H9 (cell line): ENCODE results near the gene ITPR2. TPM values are rescaled to one million over a fixed set of nuclear protein-coding genes. Genes with fewer than 3 reads are reported as not detected.
A peak's percentile ranks its signal among the peaks of the same experiment; 100 is the strongest.

Source experiments
- DNase-seq: peaks from one replicate; pipeline ENCODE4 v3.0.0-alpha.2; 2017
- H2AFZ ChIP-seq: one replicate; pipeline ENCODE4 v1.6.1; 2013; ENCODE audit warnings: mild to moderate bottlenecking, low read length, control low read depth, moderate library complexity
- H2AK5ac ChIP-seq: 2 replicates; pipeline ENCODE4 v1.6.1; 2013; ENCODE audit warnings: low read length, control low read depth, mixed read lengths; ENCODE audit not compliant: insufficient read length
- H2BK120ac ChIP-seq: one replicate; pipeline ENCODE4 v1.6.1; 2013; ENCODE audit warnings: low read depth, mild to moderate bottlenecking, low read length, control low read depth, inconsistent platforms; ENCODE audit not compliant: poor library complexity, severe bottlenecking
- H2BK12ac ChIP-seq: 2 replicates; pipeline ENCODE4 v1.6.1; 2013; ENCODE audit warnings: low read length, control low read depth, mixed read lengths, low read depth; ENCODE audit not compliant: insufficient read length
- H2BK15ac ChIP-seq: 2 replicates; pipeline ENCODE4 v1.6.1; 2013; ENCODE audit warnings: low read depth, low read length, control low read depth
- H2BK20ac ChIP-seq: one replicate; pipeline ENCODE4 v1.6.1; 2013; ENCODE audit warnings: low read depth, mild to moderate bottlenecking, low read length, control low read depth, inconsistent platforms; ENCODE audit not compliant: poor library complexity, severe bottlenecking
- H2BK5ac ChIP-seq: 2 replicates; pipeline ENCODE4 v1.6.1; 2013; ENCODE audit warnings: low read length, control low read depth, mixed read lengths; ENCODE audit not compliant: insufficient read length
- H3K14ac ChIP-seq: 2 replicates; pipeline ENCODE4 v1.6.1; 2013; ENCODE audit warnings: low read length, control low read depth; ENCODE audit not compliant: insufficient read depth
- H3K18ac ChIP-seq: 2 replicates; pipeline ENCODE4 v1.6.1; 2013; ENCODE audit warnings: low read depth, mild to moderate bottlenecking, mixed read lengths, low read length, control low read depth; ENCODE audit not compliant: insufficient read length
- H3K23ac ChIP-seq: 2 replicates; pipeline ENCODE4 v1.6.1; 2013; ENCODE audit warnings: low read length, control low read depth, mixed read lengths, low read depth; ENCODE audit not compliant: insufficient read length
- H3K23me2 ChIP-seq: 2 replicates; pipeline ENCODE4 v1.6.1; 2013; ENCODE audit warnings: low read depth, mild to moderate bottlenecking, mixed read lengths, low read length, control low read depth; ENCODE audit not compliant: insufficient read length, poor library complexity, severe bottlenecking
- H3K27ac ChIP-seq: 2 replicates; pipeline ENCODE4 v1.5.1; 2013; ENCODE audit warnings: low read length, control low read depth, mixed read lengths, low read depth; ENCODE audit not compliant: insufficient read length
- H3K27me3 ChIP-seq: 2 replicates; pipeline ENCODE4 v1.6.1; 2013; ENCODE audit warnings: low read length, control low read depth, inconsistent platforms; ENCODE audit not compliant: insufficient read depth
- H3K4ac ChIP-seq: 2 replicates; pipeline ENCODE4 v1.6.1; 2013; ENCODE audit warnings: low read depth, mild to moderate bottlenecking, control low read depth, inconsistent platforms, low read length, moderate library complexity
- H3K4me1 ChIP-seq: 2 replicates; pipeline ENCODE4 v1.6.1; 2013; ENCODE audit warnings: low read length, control low read depth, inconsistent platforms; ENCODE audit not compliant: insufficient read depth
- H3K4me2 ChIP-seq: 2 replicates; pipeline ENCODE4 v1.6.1; 2013; ENCODE audit warnings: low read length, control low read depth, mixed read lengths; ENCODE audit not compliant: insufficient read length, insufficient read depth
- H3K56ac ChIP-seq: 2 replicates; pipeline ENCODE4 v1.6.1; 2013; ENCODE audit warnings: low read depth, mild to moderate bottlenecking, mixed read lengths, low read length, control low read depth; ENCODE audit not compliant: insufficient read length
- H3K79me1 ChIP-seq: 2 replicates; pipeline ENCODE4 v1.6.1; 2013; ENCODE audit warnings: low read depth, mild to moderate bottlenecking, moderate library complexity, low read length, control low read depth, inconsistent platforms; ENCODE audit not compliant: insufficient read depth, poor library complexity, severe bottlenecking
- H3K79me2 ChIP-seq: 2 replicates; pipeline ENCODE4 v1.6.1; 2013; ENCODE audit warnings: low read length, control low read depth, inconsistent platforms; ENCODE audit not compliant: insufficient read depth
- H3K9ac ChIP-seq: 2 replicates; pipeline ENCODE4 v1.6.1; 2013; ENCODE audit warnings: low read length, control low read depth, mixed read lengths; ENCODE audit not compliant: insufficient read length; ENCODE audit errors: extremely low read depth
- H3K9me3 ChIP-seq: one replicate; pipeline ENCODE4 v1.6.1; 2013; ENCODE audit warnings: low read depth, low read length, inconsistent platforms; ENCODE audit not compliant: control insufficient read depth
- H3T11ph ChIP-seq: one replicate; pipeline ENCODE4 v1.6.1; 2013; ENCODE audit warnings: mild to moderate bottlenecking, low read length, control low read depth, inconsistent platforms
- H4K20me1 ChIP-seq: one replicate; pipeline ENCODE4 v1.6.1; 2013; ENCODE audit not compliant: control insufficient read depth, insufficient read length, insufficient read depth
- H4K5ac ChIP-seq: 2 replicates; pipeline ENCODE4 v1.6.1; 2013; ENCODE audit warnings: low read depth, mild to moderate bottlenecking, mixed read lengths, low read length, control low read depth; ENCODE audit not compliant: insufficient read length
- H4K8ac ChIP-seq: replicated peaks from 2 replicates; pipeline ENCODE4 v1.6.1; 2013; ENCODE audit warnings: low read length, control low read depth, mixed read lengths, low read depth; ENCODE audit not compliant: insufficient read length
- H4K91ac ChIP-seq: 2 replicates; pipeline ENCODE4 v1.6.1; 2013; ENCODE audit warnings: low read depth, mild to moderate bottlenecking, moderate library complexity, mixed read lengths, low read length, control low read depth; ENCODE audit not compliant: insufficient read length
- H3K27ac Mint-ChIP-seq, 3 experiments: 2 replicates in 2 of 3; 3 replicates in 1 of 3; pipeline ENCODE4 v1.8.0; 2020 to 2021; ENCODE audit warnings: mixed read lengths in 3 of 3, mild to moderate bottlenecking in 1 of 3, moderate library complexity in 1 of 3
- H3K27me3 Mint-ChIP-seq: 2 replicates; pipeline ENCODE4 v1.8.0; 2021; ENCODE audit warnings: low read depth, mild to moderate bottlenecking, moderate library complexity, mixed read lengths
- H3K36me3 Mint-ChIP-seq, 3 experiments: 2 replicates in 2 of 3; 3 replicates in 1 of 3; pipeline ENCODE4 v1.8.0; 2020 to 2021; ENCODE audit warnings: low read depth in 3 of 3, mixed read lengths in 3 of 3; ENCODE audit not compliant: insufficient read depth in 1 of 3
- H3K4me1 Mint-ChIP-seq, 2 experiments: 2 replicates each; pipeline ENCODE4 v1.8.0; 2020; ENCODE audit warnings: mixed read lengths in 2 of 2
- H3K4me3 Mint-ChIP-seq, 2 experiments: 2 replicates in 1 of 2; 3 replicates in 1 of 2; pipeline ENCODE4 v1.8.0; 2020 to 2021; ENCODE audit warnings: mild to moderate bottlenecking in 2 of 2, mixed read lengths in 2 of 2, moderate library complexity in 1 of 2
- H3K9me3 Mint-ChIP-seq, 2 experiments: 2 replicates in 1 of 2; 3 replicates in 1 of 2; pipeline ENCODE4 v1.8.0; 2020; ENCODE audit warnings: mild to moderate bottlenecking in 2 of 2, mixed read lengths in 2 of 2, moderate library complexity in 1 of 2
- CTCF ChIP-seq: fragments of 200-600 bp; sonication (generic); conservative IDR thresholded peaks from 3 replicates; pipeline ENCODE4 v1.8.0; 2021; ENCODE audit warnings: antibody characterized with exemption, mild to moderate bottlenecking
- WGBS: extraction: QIAGEN DNeasy Blood & Tissue Kit; methylation state at CpG from one replicate; pipeline ENCODE4 v1.1.7; 2013; ENCODE audit warnings: missing lambda C conversion rate, low lambda C conversion rate, mixed read lengths; ENCODE audit not compliant: insufficient read length; ENCODE audit errors: extremely low coverage; 5-methylcytosine and 5-hydroxymethylcytosine counted together
- total RNA-seq: library from RNA; stranded (reverse); gene quantifications from 2 replicates; pipeline ENCODE4 v1.2.1, GENCODE V29; 2021

Gene ITPR2
- total RNA-seq, 1 experiment from 2014 or later: 14.8 TPM

- H3K18ac ChIP-seq: no peak overlapping the region
- H3K14ac ChIP-seq: 0 out of 2 replicates have a peak overlapping the region, but pooled peaks have one; percentile 51
- H2AFZ ChIP-seq: no peak overlapping the region
- H2AK5ac ChIP-seq: no peak overlapping the region
- no peak overlapping the region for H3K4me2 ChIP-seq
- H3T11ph ChIP-seq: no peak overlapping the region
- no peak overlapping the region for H4K91ac ChIP-seq
- no peak overlapping the region for H2BK20ac ChIP-seq
- no peak overlapping the region for H2BK15ac ChIP-seq
- no peak overlapping the region for H3K23ac ChIP-seq
- no peak overlapping the region for H2BK120ac ChIP-seq
- H3K56ac ChIP-seq: no peak overlapping the region
- H3K27me3 Mint-ChIP-seq: no peaks in the 10 kb centered on the region
- no peak overlapping the region for H2BK5ac ChIP-seq
- peaks cover 4 to 14% (median 8%) of the 10 kb centered on the region in 3 experiments; a peak in 5 of 7 replicates for H3K36me3 Mint-ChIP-seq
- H4K20me1 ChIP-seq: no peaks in the 10 kb centered on the region
- peaks cover 10 to 11% of the 10 kb centered on the region in 2 experiments; a peak in 4 of 5 replicates for H3K9me3 Mint-ChIP-seq
- H3K27ac ChIP-seq: no peak overlapping the region
- DNase-seq: no peak
- no CpG with 5 or more reads among the region's 4 CpGs for WGBS
- H3K79me2 ChIP-seq: peaks cover 6% of the 10 kb centered on the region; the same call in 1 of the 2 replicates
- no peaks in the 10 kb centered on the region for H3K23me2 ChIP-seq
- H3K9ac ChIP-seq: no peak overlapping the region
- H3K27me3 ChIP-seq: no peaks in the 10 kb centered on the region
- no peaks in the 10 kb centered on the region for H3K79me1 ChIP-seq
- H4K5ac ChIP-seq: no peak overlapping the region
- no peak overlapping the region for H2BK12ac ChIP-seq
- no peak overlapping the region for H3K4ac ChIP-seq
- no peak overlapping the region for H4K8ac ChIP-seq
- no peak for TF ChIP-seq CTCF
- H3K9me3 ChIP-seq: peaks cover 9% of the 10 kb centered on the region
- peaks cover 8 to 19% of the 10 kb centered on the region in 2 experiments for H3K4me1 Mint-ChIP-seq
- peaks cover 9% of the 10 kb centered on the region; the same call in 1 of the 2 replicates for H3K4me1 ChIP-seq
- H3K27ac Mint-ChIP-seq: peak overlapping the region in 1 of 3 experiments; percentile 50; a peak in 1 of 7 replicates
- H3K4me3 Mint-ChIP-seq: no peak overlapping the region
Measured at GRCh38 chr12:26740991-26741390, 92.0 kb downstream of the ITPR2 start.
